Lung (tissue), 12 donors: ENCODE results near the gene BIRC7. TPM values are rescaled to one million over a fixed set of nuclear protein-coding genes. Genes with fewer than 3 reads are reported as not detected.

Source experiments
- ATAC-seq: fragments of 200-7000 bp; cut with Tn5 transposase; one replicate; pipeline ENCODE4 v1.9.1; 2020; ENCODE audit warnings: moderate number of reproducible peaks; ENCODE audit not compliant: insufficient read depth, low FRiP score
- DNase-seq, 3 donors: peaks; one replicate each; pipeline ENCODE4 v3.0.0-alpha.2; 2013 to 2017
- H3K27ac ChIP-seq, 2 donors: one replicate each; pipeline ENCODE4 v1.5.1; 2013; ENCODE audit warnings: mild to moderate bottlenecking in 2 of 2, moderate library complexity in 2 of 2, control low read depth in 1 of 2, inconsistent platforms in 1 of 2, low read depth in 1 of 2, low read length in 1 of 2
- H3K27me3 ChIP-seq, 3 donors: one replicate each; pipeline ENCODE4 v1.5.1; 2013; ENCODE audit warnings: low read length in 2 of 3; ENCODE audit not compliant: control insufficient read depth in 3 of 3, insufficient read depth in 3 of 3
- H3K36me3 ChIP-seq, 4 donors: one replicate each; pipeline ENCODE4 v1.5.1; 2013; ENCODE audit warnings: low read length in 4 of 4, mild to moderate bottlenecking in 1 of 4, moderate library complexity in 1 of 4; ENCODE audit not compliant: control insufficient read depth in 4 of 4, insufficient read depth in 4 of 4
- H3K4me1 ChIP-seq, 5 donors: one replicate each; pipeline ENCODE4 v1.5.1; 2013; ENCODE audit warnings: low read length in 5 of 5, mild to moderate bottlenecking in 2 of 5, moderate library complexity in 1 of 5; ENCODE audit not compliant: control insufficient read depth in 5 of 5, insufficient read depth in 5 of 5
- H3K4me3 ChIP-seq: one replicate; pipeline ENCODE4 v1.5.1; 2013; ENCODE audit warnings: mild to moderate bottlenecking, control low read depth, moderate library complexity
- H3K9ac ChIP-seq, 2 donors: one replicate each; pipeline ENCODE4 v1.5.1; 2013; ENCODE audit warnings: low read length in 2 of 2, control low read depth in 1 of 2; ENCODE audit not compliant: insufficient read depth in 1 of 2
- H3K9me3 ChIP-seq, 4 donors: one replicate each; pipeline ENCODE4 v1.5.1; 2013; ENCODE audit warnings: low read length in 3 of 4, mild to moderate bottlenecking in 1 of 4, moderate library complexity in 1 of 4; ENCODE audit not compliant: control insufficient read depth in 4 of 4, insufficient read depth in 3 of 4
- WGBS, 2 donors: extraction: QIAGEN DNeasy Blood & Tissue Kit; methylation state at CpG; one replicate each; pipeline ENCODE4 v1.1.7; 2013; 5-methylcytosine and 5-hydroxymethylcytosine counted together
- polyA plus RNA-seq, 2 donors: library from polyadenylated mRNA; stranded (reverse); fragments of 200-250 nt; gene quantifications; one replicate each; pipeline ENCODE4 v1.2.1, GENCODE V29; 2013
- total RNA-seq, 2 donors: library from RNA; depleted of rRNA in 1 of 2; stranded (reverse); fragments of >200 nt in 1 of 2; gene quantifications; one replicate each; pipeline ENCODE4 v1.2.1, GENCODE V29; 2014 to 2021
- TF ChIP-seq, protein P1 (sequence below): IDR thresholded peaks from 2 replicates; pipeline ENCODE4 v1.5.1; 2012; ENCODE audit warnings: mild to moderate bottlenecking; ENCODE audit errors: control extremely low read depth, extremely low read depth
- donor health status: control.
- donor health status: control.
- donor health status: Bipolar disorder and iron deficiency.
- donor health status: healthy.
- donor health status: DM: yes; HTN: yes; CAD: no.

The BIRC7 gene
- total and polyA plus RNA-seq, 4 donors = 0.57 to 1.2 (median 0.71) TPM; not detected in 1

DNA sequence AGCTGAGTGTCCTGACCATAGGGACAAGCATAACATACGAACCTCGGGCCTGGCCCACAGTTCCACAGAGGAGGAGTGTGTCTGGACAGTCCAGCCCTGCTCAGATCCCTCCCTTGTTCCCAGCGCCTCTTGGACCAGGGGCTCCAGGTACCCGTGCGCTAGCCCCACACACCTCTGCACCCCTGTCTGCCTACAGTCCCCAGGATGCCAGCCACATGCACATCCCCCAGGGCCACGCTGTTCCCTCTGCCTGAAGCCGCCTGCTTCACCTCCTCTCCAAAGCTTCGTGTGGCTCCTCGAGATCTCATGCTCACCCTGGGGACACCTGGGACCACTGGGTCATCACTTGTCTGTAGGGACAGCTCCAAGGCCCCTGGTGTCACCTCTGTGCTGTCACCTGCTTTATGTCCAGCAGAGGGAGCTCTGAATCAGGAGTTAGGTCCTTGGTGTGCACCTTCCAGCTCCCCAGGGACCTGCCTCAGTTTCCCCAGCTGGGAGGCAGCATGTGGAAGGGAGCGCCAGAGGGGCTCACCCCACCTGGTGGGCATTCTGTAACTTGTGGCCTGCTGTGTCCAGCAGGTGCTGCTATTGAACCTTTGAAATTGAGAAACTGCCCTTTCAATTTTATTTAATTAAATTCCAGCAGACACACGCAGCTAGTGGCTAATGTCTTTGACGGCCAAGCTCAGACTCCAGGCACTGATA is 12.4 kb upstream of the BIRC7 start:
- no peak overlapping the region for H3K27ac ChIP-seq
- H3K36me3 ChIP-seq = no peaks in the 10 kb centered on the region
- no peak overlapping the region for H3K4me3 ChIP-seq
- DNase-seq (peak in 1 of 3 donors; percentile 25), ATAC-seq (no peak)
- H3K9me3 ChIP-seq = peaks cover 0 to 3% (median 0%) of the 10 kb centered on the region in 4 donors
- peaks cover 0 to 11% (median 0%) of the 10 kb centered on the region in 5 donors for H3K4me1 ChIP-seq
- 53 to 60% methylated on average over 12 of the region's 12 CpGs for WGBS, 2 donors
- peaks cover 0 to 5% (median 0%) of the 10 kb centered on the region in 3 donors for H3K27me3 ChIP-seq
- TF ChIP-seq, protein P1, sequence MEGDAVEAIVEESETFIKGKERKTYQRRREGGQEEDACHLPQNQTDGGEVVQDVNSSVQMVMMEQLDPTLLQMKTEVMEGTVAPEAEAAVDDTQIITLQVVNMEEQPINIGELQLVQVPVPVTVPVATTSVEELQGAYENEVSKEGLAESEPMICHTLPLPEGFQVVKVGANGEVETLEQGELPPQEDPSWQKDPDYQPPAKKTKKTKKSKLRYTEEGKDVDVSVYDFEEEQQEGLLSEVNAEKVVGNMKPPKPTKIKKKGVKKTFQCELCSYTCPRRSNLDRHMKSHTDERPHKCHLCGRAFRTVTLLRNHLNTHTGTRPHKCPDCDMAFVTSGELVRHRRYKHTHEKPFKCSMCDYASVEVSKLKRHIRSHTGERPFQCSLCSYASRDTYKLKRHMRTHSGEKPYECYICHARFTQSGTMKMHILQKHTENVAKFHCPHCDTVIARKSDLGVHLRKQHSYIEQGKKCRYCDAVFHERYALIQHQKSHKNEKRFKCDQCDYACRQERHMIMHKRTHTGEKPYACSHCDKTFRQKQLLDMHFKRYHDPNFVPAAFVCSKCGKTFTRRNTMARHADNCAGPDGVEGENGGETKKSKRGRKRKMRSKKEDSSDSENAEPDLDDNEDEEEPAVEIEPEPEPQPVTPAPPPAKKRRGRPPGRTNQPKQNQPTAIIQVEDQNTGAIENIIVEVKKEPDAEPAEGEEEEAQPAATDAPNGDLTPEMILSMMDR = peak; percentile 23
- H3K9ac ChIP-seq = no peak overlapping the region

DNA sequence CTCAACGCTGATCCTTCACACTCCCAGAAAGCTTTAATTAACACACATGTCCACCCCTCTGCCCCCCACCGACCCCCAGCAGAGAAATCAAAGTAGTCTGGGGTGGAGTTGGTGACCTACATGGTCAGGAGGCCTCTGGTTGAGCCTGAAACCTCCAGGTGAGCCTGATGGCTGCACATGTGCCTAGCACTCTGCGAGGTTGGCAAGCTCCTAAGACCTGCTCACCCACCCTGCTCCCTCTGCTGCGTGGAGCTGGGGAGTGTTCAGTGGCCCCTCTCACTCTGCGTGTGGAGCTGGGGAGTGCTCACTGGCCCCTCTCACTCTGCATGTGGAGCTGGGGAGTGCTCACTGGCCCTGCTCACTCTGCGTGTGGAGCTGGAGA is 11.9 kb upstream of the BIRC7 start:
- no peak overlapping the region for H3K4me3 ChIP-seq
- peaks cover 0 to 14% (median 0%) of the 10 kb centered on the region in 5 donors for H3K4me1 ChIP-seq
- DNase-seq = no peak
- H3K9ac ChIP-seq = no peak overlapping the region
- peaks cover 0 to 3% (median 0%) of the 10 kb centered on the region in 4 donors for H3K9me3 ChIP-seq
- H3K27me3 ChIP-seq = peaks cover 0 to 5% (median 0%) of the 10 kb centered on the region in 3 donors
- H3K36me3 ChIP-seq = no peaks in the 10 kb centered on the region
- H3K27ac ChIP-seq = no peak overlapping the region
- TF ChIP-seq, protein P1 = no peak
- ATAC-seq = no peak
- WGBS, 2 donors = 75 to 86% methylated on average over 6 of the region's 6 CpGs

DNA sequence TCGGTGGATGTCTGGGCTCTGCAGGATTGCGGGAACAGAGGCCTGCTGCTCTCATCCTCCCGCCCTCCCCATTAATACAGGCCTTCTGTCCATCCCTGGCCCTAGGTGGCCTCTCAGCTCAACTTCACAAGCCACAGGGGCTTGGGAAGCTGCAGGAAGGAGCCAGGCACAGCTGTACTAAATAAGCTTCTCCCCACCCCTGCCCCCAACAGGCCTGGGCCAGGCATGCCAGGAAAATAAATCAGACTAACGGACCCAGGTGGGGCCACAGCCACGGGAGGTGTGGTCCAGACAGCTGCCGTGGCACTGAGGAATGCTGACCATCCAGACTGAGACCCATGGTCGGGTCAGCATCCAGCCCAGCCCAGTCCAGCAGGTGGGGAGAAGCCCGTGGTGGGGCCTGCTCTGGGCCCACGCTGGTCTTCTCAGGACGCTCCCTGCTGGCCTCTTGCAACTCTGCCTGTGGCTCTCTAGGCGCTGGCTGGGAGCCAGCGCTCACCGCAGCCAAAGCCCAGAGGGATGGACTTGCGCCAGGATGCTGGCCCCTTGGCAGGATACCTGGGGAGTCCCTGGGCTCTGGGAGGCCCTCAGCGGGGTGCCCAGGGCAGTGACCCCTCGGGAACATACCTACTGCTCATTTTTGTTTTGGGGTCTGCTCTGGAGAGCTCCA is 11.2 kb upstream of the BIRC7 start:
- ATAC-seq (no peak), DNase-seq (peak; percentile 44 to 55 (median 47))
- H3K9ac ChIP-seq = no peak overlapping the region
- TF ChIP-seq, protein P1 = no peak
- WGBS, 2 donors = 30 to 50% methylated on average over 16 of the region's 16 CpGs
- H3K27me3 ChIP-seq = peaks cover 0 to 9% (median 3%) of the 10 kb centered on the region in 3 donors
- no peak overlapping the region for H3K4me3 ChIP-seq
- H3K36me3 ChIP-seq = no peaks in the 10 kb centered on the region
- H3K27ac ChIP-seq = no peak overlapping the region
- peaks cover 0 to 22% (median 0%) of the 10 kb centered on the region in 5 donors for H3K4me1 ChIP-seq
- peaks cover 0 to 3% (median 0%) of the 10 kb centered on the region in 4 donors for H3K9me3 ChIP-seq
